ENCODE measurements around the gene CPEB3. TPM values are rescaled to one million over a fixed set of nuclear protein-coding genes. Genes with fewer than 3 reads are reported as not detected.

The CPEB3 gene
- total RNA-seq, 1 donor from 2014 or later: 2.7 TPM

- Mint-ChIP-seq H3K4me3 (no peak overlapping the region), H3K36me3 (ENCODE audit: low read depth) (peaks cover 44% of the 10 kb centered on the region), H3K9me3 (no peaks in the 10 kb centered on the region), H3K4me1 (ENCODE audit: low read depth) (peaks cover 24% of the 10 kb centered on the region), H3K27me3 (ENCODE audit: insufficient read depth) (no peaks in the 10 kb centered on the region), H3K27ac (no peak overlapping the region)
- DNase-seq (ENCODE audit: low spot score): no peak
- intact Hi-C loops (cut with micrococcal nuclease): no loop called here
These were observed 281.4 kb downstream of the CPEB3 start for GRCh38 chr10:92009445-92009844.

- Mint-ChIP-seq H3K36me3 (ENCODE audit: low read depth) (peaks cover 51% of the 10 kb centered on the region), H3K4me3 (no peak overlapping the region), H3K27me3 (ENCODE audit: insufficient read depth) (no peaks in the 10 kb centered on the region), H3K9me3 (no peaks in the 10 kb centered on the region), H3K27ac (no peak overlapping the region), H3K4me1 (ENCODE audit: low read depth) (peaks cover 18% of the 10 kb centered on the region)
- DNase-seq (ENCODE audit: low spot score): no peak
- intact Hi-C loops (cut with micrococcal nuclease): no loop called here
These were observed 284.9 kb downstream of the CPEB3 start for GRCh38 chr10:92005978-92006377.

- Mint-ChIP-seq H3K9me3 (no peaks in the 10 kb centered on the region), H3K27ac (no peak overlapping the region), H3K27me3 (ENCODE audit: insufficient read depth) (no peaks in the 10 kb centered on the region), H3K36me3 (ENCODE audit: low read depth) (peaks cover 48% of the 10 kb centered on the region), H3K4me1 (ENCODE audit: low read depth) (peaks cover 5% of the 10 kb centered on the region), H3K4me3 (no peak overlapping the region)
- no peak for DNase-seq (ENCODE audit: low spot score)
- intact Hi-C loops (cut with micrococcal nuclease): no loop called here
These were observed 287.6 kb downstream of the CPEB3 start for GRCh38 chr10:92003258-92003657.

- intact Hi-C loops (cut with micrococcal nuclease): no loop called here
- peaks cover 5% of the 10 kb centered on the region for H3K4me1 Mint-ChIP-seq (ENCODE audit: low read depth)
- H3K9me3 Mint-ChIP-seq: no peaks in the 10 kb centered on the region
- H3K27ac Mint-ChIP-seq: no peak overlapping the region
- peaks cover 57% of the 10 kb centered on the region for H3K36me3 Mint-ChIP-seq (ENCODE audit: low read depth)
- no peak for DNase-seq (ENCODE audit: low spot score)
- H3K4me3 Mint-ChIP-seq: no peak overlapping the region
- no peaks in the 10 kb centered on the region for H3K27me3 Mint-ChIP-seq (ENCODE audit: insufficient read depth)
These were observed 288.9 kb downstream of the CPEB3 start for GRCh38 chr10:92001995-92002394.

- no peak overlapping the region for H3K27ac Mint-ChIP-seq
- H3K9me3 Mint-ChIP-seq: no peaks in the 10 kb centered on the region
- no peak overlapping the region for H3K4me3 Mint-ChIP-seq
- H3K27me3 Mint-ChIP-seq (ENCODE audit: insufficient read depth): no peaks in the 10 kb centered on the region
- no peak for DNase-seq (ENCODE audit: low spot score)
- H3K36me3 Mint-ChIP-seq (ENCODE audit: low read depth): peaks cover 55% of the 10 kb centered on the region
- intact Hi-C loops (cut with micrococcal nuclease): no loop called here
- H3K4me1 Mint-ChIP-seq (ENCODE audit: low read depth): peaks cover 5% of the 10 kb centered on the region
These were observed 289.3 kb downstream of the CPEB3 start for GRCh38 chr10:92001581-92001980.

Other genes starting within 250 kb of the CPEB3 start
- 22.5 and 23.9 TPM in 2 replicates for gene MARCHF5, start 89 bp upstream of the CPEB3 start, total RNA-seq